Effector memory CD4-positive, alpha-beta T cell (primary cell): ENCODE measurements around the gene CLEC20A.

ENCODE experiments used
- DNase-seq, 3 donors: peaks; one replicate each; pipeline ENCODE4 v3.0.0-alpha.2; 2020
- H3K27ac ChIP-seq: 2 replicates; pipeline ENCODE4 v1.7.0; 2013; ENCODE audit warnings: mild to moderate bottlenecking, low read length, moderate library complexity; ENCODE audit not compliant: insufficient read depth, poor library complexity, severe bottlenecking
- H3K27me3 ChIP-seq: replicated peaks from 2 replicates; pipeline ENCODE4 v1.7.0; 2013; ENCODE audit warnings: mild to moderate bottlenecking, low read length; ENCODE audit not compliant: insufficient read depth, control insufficient read depth, poor library complexity, severe bottlenecking
- H3K36me3 ChIP-seq: 2 replicates; pipeline ENCODE4 v1.7.0; 2013; ENCODE audit warnings: mild to moderate bottlenecking, low read length, moderate library complexity; ENCODE audit not compliant: control insufficient read depth, insufficient read depth
- H3K4me1 ChIP-seq: 2 replicates; pipeline ENCODE4 v1.7.0; 2013; ENCODE audit warnings: low read length, mild to moderate bottlenecking; ENCODE audit not compliant: control insufficient read depth, insufficient read depth, poor library complexity, severe bottlenecking
- H3K4me3 ChIP-seq: 2 replicates; pipeline ENCODE4 v1.7.0; 2013; ENCODE audit warnings: low read length, low read depth, mild to moderate bottlenecking; ENCODE audit not compliant: insufficient read depth, poor library complexity, severe bottlenecking
- H3K9me3 ChIP-seq: 2 replicates; pipeline ENCODE4 v1.7.0; 2013; ENCODE audit warnings: mild to moderate bottlenecking, low read length, moderate library complexity; ENCODE audit not compliant: control insufficient read depth

CLEC20A gene

GRCh38 chr1:178483251-178483957 is 13.4 kb downstream of the CLEC20A start:
- H3K27me3 ChIP-seq, result no peaks in the 10 kb centered on the region
- no peak for DNase-seq

DNA sequence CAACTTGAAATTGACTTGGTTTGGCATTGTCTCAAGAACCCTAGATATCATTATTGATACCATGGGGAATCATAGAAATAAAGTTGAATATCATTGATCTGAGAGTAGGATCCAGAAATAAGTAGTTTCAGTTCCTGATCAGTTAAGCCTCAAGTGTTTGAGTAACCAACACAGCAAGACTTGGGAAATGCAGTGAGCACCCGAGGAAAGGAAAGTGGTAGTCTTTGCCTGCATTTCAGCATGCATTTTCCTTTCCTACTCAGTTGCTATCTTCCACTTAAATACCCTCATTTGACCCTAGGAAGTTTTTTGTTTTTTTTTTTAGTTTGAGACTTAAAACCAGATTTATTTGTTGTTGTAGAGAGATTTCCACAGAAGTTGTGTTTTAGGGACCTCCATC is 18.9 kb downstream of the CLEC20A start:
- no peaks in the 10 kb centered on the region for H3K27me3 ChIP-seq
- H3K9me3 ChIP-seq, result no peaks in the 10 kb centered on the region
- H3K4me1 ChIP-seq, result no peaks in the 10 kb centered on the region
- no peak for DNase-seq
- no peaks in the 10 kb centered on the region for H3K36me3 ChIP-seq
- H3K27ac ChIP-seq, result no peak overlapping the region
- no peak overlapping the region for H3K4me3 ChIP-seq

More at GRCh38 chr1:178483251-178483957, 13.4 kb downstream of the CLEC20A start:
- H3K4me1 ChIP-seq, result no peaks in the 10 kb centered on the region
- H3K4me3 ChIP-seq, result no peak overlapping the region
- no peaks in the 10 kb centered on the region for H3K9me3 ChIP-seq
- H3K36me3 ChIP-seq, result no peaks in the 10 kb centered on the region
- no peak overlapping the region for H3K27ac ChIP-seq

DNA sequence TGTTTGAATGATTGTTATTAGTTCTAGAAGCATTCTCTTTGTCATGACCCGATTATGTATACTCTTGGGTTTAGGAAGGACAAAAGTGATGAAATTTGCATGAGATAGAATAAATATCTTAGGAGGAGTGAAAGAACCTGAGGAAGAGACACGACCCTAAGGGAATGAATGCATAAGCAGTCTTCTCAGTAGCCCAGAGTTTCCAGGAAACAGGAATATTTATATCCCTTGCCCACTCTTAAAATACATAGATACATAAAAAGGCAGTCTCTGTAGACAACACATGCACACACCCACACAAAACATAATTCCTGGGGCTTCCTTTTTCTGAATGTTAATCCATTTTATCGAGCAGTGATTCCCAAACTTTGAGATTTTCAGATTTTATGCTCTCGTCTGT is 19.4 kb downstream of the CLEC20A start:
- no peaks in the 10 kb centered on the region for H3K4me1 ChIP-seq

GRCh38 chr1:178472531-178472930 is 24.2 kb downstream of the CLEC20A start:
- Histone ChIP-seq H3K4me3 (no peak overlapping the region), H3K36me3 (no peaks in the 10 kb centered on the region), H3K27me3 (no peaks in the 10 kb centered on the region), H3K9me3 (no peaks in the 10 kb centered on the region), H3K27ac (no peak overlapping the region), H3K4me1 (no peaks in the 10 kb centered on the region)
- DNase-seq, result no peak

More for the DNA sequence above, 19.4 kb downstream of the CLEC20A start:
- H3K36me3 ChIP-seq, result no peaks in the 10 kb centered on the region
- no peak overlapping the region for H3K4me3 ChIP-seq
- H3K27me3 ChIP-seq, result no peaks in the 10 kb centered on the region
- H3K27ac ChIP-seq, result no peak overlapping the region
- no peaks in the 10 kb centered on the region for H3K9me3 ChIP-seq
- DNase-seq, result no peak

DNA sequence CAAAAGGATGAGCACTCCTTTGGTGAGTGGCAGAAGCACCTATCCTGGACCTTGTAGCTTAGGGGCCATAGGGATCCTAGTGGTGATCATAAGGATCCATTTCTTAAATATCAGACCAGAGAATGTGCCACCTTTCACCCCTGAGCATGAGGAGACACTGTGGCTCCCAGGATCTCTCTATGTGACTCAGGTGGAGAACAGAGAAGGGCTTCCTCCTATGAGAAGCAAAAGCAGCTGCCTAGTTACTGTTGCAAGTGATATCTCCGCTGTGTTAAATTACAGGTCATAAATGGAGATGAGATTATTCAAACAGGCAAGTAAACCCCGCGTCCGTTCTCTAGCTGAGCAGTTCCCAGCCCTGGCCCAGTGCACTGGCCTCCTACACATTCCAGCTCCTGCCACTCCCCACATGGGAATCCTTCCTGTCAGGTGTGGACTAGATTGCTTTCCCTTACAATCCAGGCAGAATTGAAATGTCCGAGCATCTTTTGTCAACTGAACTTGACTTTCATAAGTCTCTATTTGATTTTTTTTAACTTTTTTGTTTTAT is 26.3 kb downstream of the CLEC20A start:
- Histone ChIP-seq H3K9me3 (no peaks in the 10 kb centered on the region), H3K27me3 (no peaks in the 10 kb centered on the region), H3K4me3 (no peak overlapping the region), H3K27ac (no peak overlapping the region), H3K36me3 (no peaks in the 10 kb centered on the region), H3K4me1 (no peaks in the 10 kb centered on the region)
- DNase-seq, result no peak

GRCh38 chr1:178467837-178468236 is 28.9 kb downstream of the CLEC20A start:
- no peaks in the 10 kb centered on the region for H3K9me3 ChIP-seq
- no peaks in the 10 kb centered on the region for H3K4me1 ChIP-seq
- no peaks in the 10 kb centered on the region for H3K36me3 ChIP-seq
- H3K27ac ChIP-seq, result no peak overlapping the region
- no peaks in the 10 kb centered on the region for H3K27me3 ChIP-seq
- H3K4me3 ChIP-seq, result no peak overlapping the region
- DNase-seq, result no peak

- H3K4me3 ChIP-seq, result no peak overlapping the region
- no peaks in the 10 kb centered on the region for H3K9me3 ChIP-seq
- no peak overlapping the region for H3K27ac ChIP-seq
- H3K4me1 ChIP-seq, result no peaks in the 10 kb centered on the region
- no peak for DNase-seq
- H3K36me3 ChIP-seq, result no peaks in the 10 kb centered on the region
- no peaks in the 10 kb centered on the region for H3K27me3 ChIP-seq
Measured at GRCh38 chr1:178465011-178465410, 31.8 kb downstream of the CLEC20A start.

- DNase-seq, result no peak
- Histone ChIP-seq H3K9me3 (no peaks in the 10 kb centered on the region), H3K4me1 (no peaks in the 10 kb centered on the region), H3K36me3 (no peaks in the 10 kb centered on the region), H3K4me3 (no peak overlapping the region), H3K27me3 (no peaks in the 10 kb centered on the region), H3K27ac (no peak overlapping the region)
Measured at GRCh38 chr1:178464566-178464965, 32.2 kb downstream of the CLEC20A start.

DNA sequence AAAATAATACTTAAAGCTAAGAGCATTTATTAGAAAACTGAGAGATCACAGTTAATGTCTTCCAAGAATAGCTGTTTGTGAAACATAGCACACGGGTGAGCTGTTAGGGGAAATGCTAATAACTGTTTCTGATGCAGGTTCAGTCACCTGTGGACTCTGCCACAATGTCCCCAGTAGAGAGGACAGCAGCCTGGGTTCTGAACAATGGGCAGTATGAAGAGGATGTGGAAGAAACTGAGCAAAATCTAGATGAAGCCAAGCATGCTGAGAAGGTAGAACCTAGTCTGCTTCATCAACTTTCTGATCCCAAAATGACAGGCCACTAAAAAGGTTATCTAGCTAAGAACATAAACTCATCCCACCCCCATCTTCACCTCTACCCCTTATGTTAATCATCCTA is 32.6 kb downstream of the CLEC20A start:
- no peak overlapping the region for H3K4me3 ChIP-seq
- no peaks in the 10 kb centered on the region for H3K4me1 ChIP-seq
- H3K9me3 ChIP-seq, result no peaks in the 10 kb centered on the region
- H3K36me3 ChIP-seq, result no peaks in the 10 kb centered on the region
- no peaks in the 10 kb centered on the region for H3K27me3 ChIP-seq
- no peak overlapping the region for H3K27ac ChIP-seq
- no peak for DNase-seq

GRCh38 chr1:178461701-178462100 is 35.1 kb downstream of the CLEC20A start:
- Histone ChIP-seq H3K4me1 (no peaks in the 10 kb centered on the region), H3K27ac (no peak overlapping the region), H3K9me3 (no peaks in the 10 kb centered on the region), H3K4me3 (no peak overlapping the region), H3K27me3 (no peaks in the 10 kb centered on the region), H3K36me3 (no peaks in the 10 kb centered on the region)
- DNase-seq, result no peak
